GM19463 (cell line): ENCODE results near the gene FABP7.

ENCODE experiments used
- ATAC-seq: cut with Tn5 transposase; IDR thresholded peaks from one replicate; pipeline ENCODE4 v1.9.1; 2021; ENCODE audit warnings: mild to moderate bottlenecking, moderate library complexity; ENCODE audit not compliant: unreplicated experiment

The FABP7 gene

DNA sequence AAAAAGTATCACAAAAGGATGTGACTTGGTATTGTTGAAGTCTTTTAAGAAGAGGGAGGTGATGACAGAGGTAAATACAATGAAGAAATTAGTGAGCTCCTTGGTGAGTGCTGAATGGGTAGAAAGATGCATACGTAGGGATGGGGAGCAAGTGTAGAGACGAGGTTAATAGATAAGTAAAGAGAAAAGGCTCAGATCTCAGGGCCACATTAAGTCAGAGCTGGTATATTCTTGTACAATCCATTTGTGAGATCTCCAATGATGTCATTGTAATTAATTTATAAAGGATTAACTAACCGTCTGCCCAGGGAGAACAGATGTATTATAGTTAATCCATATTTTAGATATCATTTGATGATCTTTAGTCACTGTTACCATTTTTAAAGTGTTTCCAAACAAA, 52.9 kb downstream of the FABP7 start:
- no peak for ATAC-seq

DNA sequence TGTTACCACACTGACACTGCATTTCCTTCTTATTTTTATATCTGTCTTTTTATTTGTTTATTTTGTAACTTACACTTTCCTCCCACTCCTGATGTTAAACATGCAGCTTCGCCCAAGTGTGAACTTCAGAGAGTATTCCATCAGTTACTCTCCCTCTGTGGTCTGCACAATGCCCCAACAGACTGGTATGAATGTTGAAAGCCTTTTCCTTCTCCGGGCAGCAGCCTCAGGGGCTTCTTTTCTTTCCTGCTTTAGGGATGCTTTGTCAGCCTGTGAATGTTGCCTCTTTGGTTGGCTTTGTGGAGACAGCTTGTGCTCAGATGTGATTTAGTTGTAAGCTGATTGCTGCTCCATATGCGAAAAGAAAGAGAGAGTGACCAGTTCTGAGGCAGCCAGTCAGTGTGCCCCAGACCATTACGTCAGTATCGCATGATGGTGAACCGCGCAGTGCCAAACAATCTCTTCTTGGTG, 53.5 kb downstream of the FABP7 start:
- ATAC-seq, result no peak
